Erythroblast (primary cell): ENCODE measurements around the gene FGF19.

Experiments used
- DNase-seq, 2 experiments: peaks; one replicate each; lab custom pipeline; 2025; lab: John Stamatoyannopoulos, UW
- GATA1 ChIP-seq: IDR thresholded peaks from 2 replicates; pipeline ENCODE4 v1.6.1; 2011; ENCODE audit warnings: low read depth, mild to moderate bottlenecking, control low read depth, low read length, moderate library complexity
- POLR2A ChIP-seq: IDR thresholded peaks from 2 replicates; pipeline ENCODE4 v1.6.1; 2011; ENCODE audit warnings: mild to moderate bottlenecking, low read length

FGF19 gene

GRCh38 chr11:69695581-69695980 is 8.2 kb downstream of the FGF19 start:
- no peak for TF ChIP-seq POLR2A
- TF ChIP-seq GATA1, result no peak

GRCh38 chr11:69694781-69695180 is 9.0 kb downstream of the FGF19 start:
- TF ChIP-seq POLR2A, result no peak
- no peak for TF ChIP-seq GATA1

More at GRCh38 chr11:69695581-69695980, 8.2 kb downstream of the FGF19 start:
- DNase-seq, result no peak

GRCh38 chr11:69692422-69692821 is 11.4 kb downstream of the FGF19 start:
- DNase-seq, result no peak
- no peak for TF ChIP-seq GATA1
- TF ChIP-seq POLR2A, result no peak

More at GRCh38 chr11:69694781-69695180, 9.0 kb downstream of the FGF19 start:
- no peak for DNase-seq

DNA sequence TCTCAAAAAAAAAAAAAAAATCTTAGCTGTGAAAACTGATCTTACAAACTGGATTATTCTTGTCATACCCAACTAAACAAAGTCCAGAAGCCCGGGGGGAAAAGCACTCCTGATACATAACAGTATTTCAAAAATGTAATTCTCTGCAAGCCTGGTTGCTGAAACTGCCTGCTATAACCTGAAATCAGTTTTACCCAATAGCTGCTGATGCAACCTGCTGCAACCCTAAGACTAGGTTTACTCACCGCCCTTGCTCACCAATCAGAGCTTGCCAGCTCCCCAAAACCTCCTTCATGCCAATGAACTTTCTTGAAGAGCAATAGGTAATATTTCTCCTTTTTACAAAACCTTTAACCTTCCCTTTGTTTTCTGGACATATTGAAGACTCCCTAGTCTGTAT is 12.4 kb downstream of the FGF19 start:
- TF ChIP-seq POLR2A (no peak), GATA1 (no peak)
- peak; percentile 59 to 82 for DNase-seq

DNA sequence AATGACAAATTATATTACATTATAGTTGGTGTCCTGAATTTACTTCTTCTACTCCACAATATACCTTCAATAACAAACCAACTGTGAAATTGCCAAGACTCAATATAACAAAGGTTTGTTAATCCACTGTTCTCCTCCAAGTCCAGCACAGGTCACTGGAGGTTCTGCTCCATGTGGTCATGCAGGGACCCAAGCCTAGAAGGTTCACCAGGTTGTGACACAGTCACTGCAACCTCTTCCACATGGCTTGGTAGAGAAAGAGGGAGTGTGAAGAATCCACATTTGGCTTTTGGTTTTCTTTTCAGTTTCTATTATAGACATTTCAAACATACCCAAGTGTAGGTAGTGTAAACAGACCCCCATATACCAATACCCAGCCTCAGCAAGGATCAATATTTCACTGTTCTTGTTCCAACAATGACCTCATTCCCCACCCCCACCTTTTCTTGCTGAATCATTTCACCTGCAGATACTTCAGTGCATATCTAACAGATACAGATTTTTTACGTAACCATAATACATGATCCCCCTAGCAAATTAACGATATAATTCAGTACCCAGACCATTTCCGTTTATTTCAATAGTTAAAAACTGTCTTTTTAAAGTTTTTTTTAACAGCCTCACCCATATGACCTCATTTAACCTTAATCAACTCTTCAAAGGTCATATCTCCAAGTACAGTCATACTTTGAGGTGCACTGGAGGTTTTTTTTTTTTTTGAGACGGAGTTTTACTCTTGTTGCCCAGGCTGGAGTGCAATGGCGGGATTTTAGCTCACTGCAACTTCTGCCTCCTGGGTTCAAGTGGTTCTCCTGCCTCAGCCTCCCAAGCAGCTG is 14.1 kb downstream of the FGF19 start:
- TF ChIP-seq GATA1 (no peak), POLR2A (no peak)

GRCh38 chr11:69687969-69688771 is 15.7 kb downstream of the FGF19 start:
- DNase-seq, result peak in 1 of 2 experiments; percentile 46

More for the DNA sequence above, 14.1 kb downstream of the FGF19 start:
- peak in 1 of 2 experiments; percentile 51 for DNase-seq

DNA sequence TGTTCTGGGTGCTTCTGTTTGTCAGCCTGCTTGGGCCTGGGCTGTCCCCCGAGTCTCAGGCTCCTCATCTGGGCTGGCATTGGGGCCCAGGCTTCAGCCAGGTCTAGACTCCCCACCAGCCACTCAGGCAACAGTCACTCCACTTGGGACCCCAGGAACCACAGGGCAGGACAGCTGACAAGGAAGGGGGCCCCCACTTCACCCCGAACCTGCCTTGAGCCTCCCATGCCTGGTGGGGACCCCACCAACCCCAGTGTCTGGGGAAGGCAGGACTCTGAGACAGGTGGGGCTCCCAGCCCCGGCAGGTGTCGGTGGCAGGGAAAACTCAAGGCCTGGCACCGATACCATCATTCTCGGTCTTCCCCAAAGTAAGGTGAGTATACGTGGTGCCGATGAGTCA is 17.0 kb downstream of the FGF19 start:
- TF ChIP-seq POLR2A (no peak), GATA1 (no peak)
- no peak for DNase-seq

GRCh38 chr11:69686452-69686851 is 17.4 kb downstream of the FGF19 start:
- no peak for TF ChIP-seq GATA1
- TF ChIP-seq POLR2A, result no peak

DNA sequence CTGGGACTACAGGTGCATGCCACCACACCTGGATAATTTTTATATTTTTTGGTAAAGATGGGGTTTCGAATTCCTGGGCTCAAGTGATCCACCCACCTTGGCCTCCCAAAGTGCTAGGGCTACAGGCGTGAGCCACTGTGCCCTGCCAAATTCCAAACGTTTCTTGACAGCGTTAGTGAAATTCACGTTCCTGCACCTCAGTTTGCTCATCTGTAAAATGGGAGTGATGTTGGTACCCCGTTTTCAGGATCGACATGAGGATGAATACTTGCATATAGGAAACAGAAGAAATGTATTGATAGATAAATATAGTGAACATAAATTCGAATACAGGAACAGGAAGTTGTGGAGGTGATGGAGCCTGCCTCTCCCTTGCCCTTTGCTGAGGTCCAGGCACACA is 18.5 kb downstream of the FGF19 start:
- DNase-seq, result no peak

More at GRCh38 chr11:69686452-69686851, 17.4 kb downstream of the FGF19 start:
- no peak for DNase-seq

GRCh38 chr11:69684651-69685050 is 19.2 kb downstream of the FGF19 start:
- DNase-seq, result no peak
- no peak for TF ChIP-seq POLR2A
- TF ChIP-seq GATA1, result no peak

More for the DNA sequence above, 18.5 kb downstream of the FGF19 start:
- TF ChIP-seq GATA1, result no peak

- DNase-seq, result peak in 1 of 2 experiments; percentile 21
- TF ChIP-seq GATA1, result no peak
- no peak for TF ChIP-seq POLR2A
These were observed 20.0 kb downstream of the FGF19 start for GRCh38 chr11:69683764-69684333.

GRCh38 chr11:69682681-69683326 is 21.0 kb downstream of the FGF19 start:
- TF ChIP-seq GATA1, result no peak
- no peak for TF ChIP-seq POLR2A

DNA sequence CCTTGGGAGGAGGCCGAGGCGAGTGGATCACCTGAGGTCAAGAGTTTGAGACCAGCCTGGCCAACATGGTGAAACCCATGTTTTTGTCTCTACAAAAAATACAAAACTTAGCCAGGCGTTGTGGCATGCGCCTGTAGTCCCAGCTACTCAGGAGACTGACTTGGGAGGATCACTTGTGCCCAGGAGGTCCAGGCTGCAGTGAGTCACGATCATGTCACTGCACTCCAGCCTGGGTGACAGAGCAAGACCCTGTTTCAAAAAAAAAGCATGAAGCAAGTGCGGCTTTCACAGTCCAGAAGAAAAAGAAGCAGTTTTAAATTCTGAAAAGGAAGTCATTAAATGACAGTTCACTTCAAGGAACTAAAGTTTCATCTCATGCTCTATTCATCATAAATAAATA is 21.6 kb downstream of the FGF19 start:
- TF ChIP-seq POLR2A (no peak), GATA1 (no peak)
- DNase-seq, result no peak

More at GRCh38 chr11:69682681-69683326, 21.0 kb downstream of the FGF19 start:
- DNase-seq, result no peak

GRCh38 chr11:69680688-69681087 is 23.1 kb downstream of the FGF19 start:
- DNase-seq, result no peak
- no peak for TF ChIP-seq POLR2A
- no peak for TF ChIP-seq GATA1
